ENCODE measurements around the gene MORC2.

The MORC2 gene

GRCh38 chr22:30909306-30909705 lies 59.3 kb downstream of the MORC2 start:
- Histone ChIP-seq H3K4me3 (ENCODE audit: low read depth, low read length, poor library complexity, severe bottlenecking) (no peak overlapping the region), H3K9me2 (ENCODE audit: low read depth, low read length) (no peaks in the 10 kb centered on the region), H3K36me3 (ENCODE audit: insufficient read depth, low read length) (no peaks in the 10 kb centered on the region), H3K4me1 (ENCODE audit: insufficient read depth, low read length, severe bottlenecking) (no peaks in the 10 kb centered on the region), H3K27me3 (ENCODE audit: insufficient read depth, low read length) (no peaks in the 10 kb centered on the region), H3K9ac (ENCODE audit: low read length) (no peak overlapping the region), H3K79me2 (ENCODE audit: insufficient read depth, low read length) (no peaks in the 10 kb centered on the region), H3K27ac (ENCODE audit: low read depth, low read length, poor library complexity, severe bottlenecking) (no peak overlapping the region), H4K20me1 (ENCODE audit: insufficient read depth, low read length) (no peaks in the 10 kb centered on the region), H3K4me2 (ENCODE audit: low read length) (no peak overlapping the region), H3K9me3 (ENCODE audit: low read length) (no peaks in the 10 kb centered on the region), H3F3A (ENCODE audit: insufficient read depth, low read length) (no peaks in the 10 kb centered on the region), H2AFZ (ENCODE audit: low read length) (no peak overlapping the region)
- TF ChIP-seq EZH2 (IDR thresholded peaks at IDR 0.05; ENCODE audit: borderline replicate concordance, low read length) (no peak), CTCF (IDR thresholded peaks at IDR 0.05; ENCODE audit: low read length) (no peak)

- H3K36me3 ChIP-seq (ENCODE audit: insufficient read depth, low read length), result no peaks in the 10 kb centered on the region
- no peaks in the 10 kb centered on the region for H3K27me3 ChIP-seq (ENCODE audit: insufficient read depth, low read length)
- H3K79me2 ChIP-seq (ENCODE audit: insufficient read depth, low read length), result no peaks in the 10 kb centered on the region
- no peaks in the 10 kb centered on the region for H3K4me1 ChIP-seq (ENCODE audit: insufficient read depth, low read length, severe bottlenecking)
- no peak overlapping the region for H3K4me2 ChIP-seq (ENCODE audit: low read length)
- H3K9me3 ChIP-seq (ENCODE audit: low read length), result no peaks in the 10 kb centered on the region
- no peaks in the 10 kb centered on the region for H4K20me1 ChIP-seq (ENCODE audit: insufficient read depth, low read length)
- H3F3A ChIP-seq (ENCODE audit: insufficient read depth, low read length), result no peaks in the 10 kb centered on the region
- H2AFZ ChIP-seq (ENCODE audit: low read length), result no peak overlapping the region
- H3K4me3 ChIP-seq (ENCODE audit: low read depth, low read length, poor library complexity, severe bottlenecking), result no peak overlapping the region
- no peak overlapping the region for H3K27ac ChIP-seq (ENCODE audit: low read depth, low read length, poor library complexity, severe bottlenecking)
- TF ChIP-seq CTCF (IDR thresholded peaks at IDR 0.05; ENCODE audit: low read length), result no peak
- TF ChIP-seq EZH2 (IDR thresholded peaks at IDR 0.05; ENCODE audit: borderline replicate concordance, low read length), result no peak
- H3K9ac ChIP-seq (ENCODE audit: low read length), result no peak overlapping the region
- no peaks in the 10 kb centered on the region for H3K9me2 ChIP-seq (ENCODE audit: low read depth, low read length)
These were observed 60.5 kb downstream of the MORC2 start for GRCh38 chr22:30908051-30908461.

- Histone ChIP-seq H3K79me2 (ENCODE audit: insufficient read depth, low read length) (no peaks in the 10 kb centered on the region), H3K27ac (ENCODE audit: low read depth, low read length, poor library complexity, severe bottlenecking) (no peak overlapping the region), H3F3A (ENCODE audit: insufficient read depth, low read length) (no peaks in the 10 kb centered on the region), H3K9ac (ENCODE audit: low read length) (no peak overlapping the region), H3K9me2 (ENCODE audit: low read depth, low read length) (no peaks in the 10 kb centered on the region), H3K27me3 (ENCODE audit: insufficient read depth, low read length) (no peaks in the 10 kb centered on the region), H3K9me3 (ENCODE audit: low read length) (no peaks in the 10 kb centered on the region), H3K36me3 (ENCODE audit: insufficient read depth, low read length) (no peaks in the 10 kb centered on the region), H2AFZ (ENCODE audit: low read length) (no peak overlapping the region), H3K4me2 (ENCODE audit: low read length) (no peak overlapping the region), H4K20me1 (ENCODE audit: insufficient read depth, low read length) (no peaks in the 10 kb centered on the region), H3K4me3 (ENCODE audit: low read depth, low read length, poor library complexity, severe bottlenecking) (no peak overlapping the region), H3K4me1 (ENCODE audit: insufficient read depth, low read length, severe bottlenecking) (peaks cover 5% of the 10 kb centered on the region)
- TF ChIP-seq EZH2 (IDR thresholded peaks at IDR 0.05; ENCODE audit: borderline replicate concordance, low read length) (no peak), CTCF (IDR thresholded peaks at IDR 0.05; ENCODE audit: low read length) (no peak)
These were observed 61.6 kb downstream of the MORC2 start for GRCh38 chr22:30906946-30907345.

Measured in OCI-LY1 (cell line).